HEK293 (cell line): ENCODE measurements around the gene FBXO21.

ENCODE experiments used
- CTCF ChIA-PET: fragments of 350-600 bp; formaldehyde crosslinking; extraction: SDS; loops from one replicate; lab custom pipeline; 2021; ENCODE audit warnings: antibody characterized with exemption; lab: Yijun Ruan, JAX
- POLR2A ChIA-PET: fragments of 300-600 bp; formaldehyde crosslinking; extraction: SDS; loops from one replicate; lab custom pipeline; 2020; ENCODE audit warnings: antibody characterized with exemption, inconsistent platforms; lab: Yijun Ruan, JAX
- H3K27ac ChIP-seq: fragments of 200-500 bp; sonication (Bioruptor generic); 2 replicates; pipeline ENCODE4 v1.5.1; 2014; ENCODE audit warnings: low read depth, low read length, control low read depth, inconsistent platforms; ENCODE audit errors: extremely low read depth
- H3K36me3 ChIP-seq, 2 experiments: fragments of 200-500 bp in 1 of 2; sonication (Bioruptor generic) in 1 of 2; 1 replicate in 1 of 2; 2 replicates in 1 of 2; pipeline ENCODE4 v1.5.1; 2014 to 2017; ENCODE audit warnings: inconsistent platforms in 2 of 2, low read length in 2 of 2; ENCODE audit not compliant: control insufficient read depth in 2 of 2, insufficient read depth in 1 of 2
- H3K4me1 ChIP-seq: fragments of 200-500 bp; sonication (Bioruptor generic); 2 replicates; pipeline ENCODE4 v1.5.1; 2014; ENCODE audit warnings: mild to moderate bottlenecking, low read length, inconsistent platforms; ENCODE audit not compliant: control insufficient read depth, insufficient read depth
- H3K4me3 ChIP-seq: 2 replicates; pipeline ENCODE4 v1.5.1; 2011; ENCODE audit warnings: low read depth, mild to moderate bottlenecking, control low read depth, low read length, moderate library complexity
- H3K9me3 ChIP-seq: fragments of 200-500 bp; sonication (Bioruptor generic); 2 replicates; pipeline ENCODE4 v1.5.1; 2014; ENCODE audit warnings: low read depth, low read length, inconsistent platforms; ENCODE audit not compliant: control insufficient read depth, insufficient read depth
- GLI2 ChIP-seq: fragments of 450-650 bp; formaldehyde crosslinking; IDR thresholded peaks from 2 replicates; pipeline ENCODE4; 2017; ENCODE audit warnings: missing biosample characterization, missing genetic modification characterization, low read depth, borderline replicate concordance
- GLIS2 ChIP-seq: fragments of 450-650 bp; formaldehyde crosslinking; IDR thresholded peaks from 2 replicates; pipeline ENCODE4 v1.5.1; 2016; ENCODE audit warnings: missing biosample characterization, missing genetic modification characterization
- IKZF3 ChIP-seq: fragments of 450-650 bp; IDR thresholded peaks from 2 replicates; pipeline ENCODE4 v1.5.0; 2018; ENCODE audit warnings: missing biosample characterization, mild to moderate bottlenecking, missing genetic modification characterization, moderate library complexity
- RBAK ChIP-seq: fragments of 450-650 bp; formaldehyde crosslinking; IDR thresholded peaks from 2 replicates; pipeline ENCODE4 v1.5.1; 2016; ENCODE audit warnings: missing biosample characterization, missing genetic modification characterization
- TSHZ1 ChIP-seq: fragments of 450-650 bp; formaldehyde crosslinking; IDR thresholded peaks from 2 replicates; pipeline ENCODE4 v1.5.1; 2016; ENCODE audit warnings: missing biosample characterization, missing genetic modification characterization, borderline replicate concordance
- ZBTB1 ChIP-seq: fragments of 450-650 bp; formaldehyde crosslinking; IDR thresholded peaks from 2 replicates; pipeline ENCODE4 v1.5.1; 2016; ENCODE audit warnings: missing biosample characterization, missing genetic modification characterization
- ZNF10 ChIP-seq: fragments of 450-650 bp; formaldehyde crosslinking; IDR thresholded peaks from 2 replicates; pipeline ENCODE4 v1.5.1; 2017; ENCODE audit warnings: missing biosample characterization, missing genetic modification characterization
- ZNF214 ChIP-seq: fragments of 450-650 bp; formaldehyde crosslinking; IDR thresholded peaks from 2 replicates; pipeline ENCODE4 v1.5.1; 2017; ENCODE audit warnings: missing biosample characterization, mild to moderate bottlenecking, missing genetic modification characterization, borderline replicate concordance
- ZNF23 ChIP-seq: fragments of 450-650 bp; formaldehyde crosslinking; IDR thresholded peaks from 2 replicates; pipeline ENCODE4 v1.5.1; 2016; ENCODE audit warnings: missing biosample characterization, missing genetic modification characterization, borderline replicate concordance
- ZNF280D ChIP-seq: fragments of 450-650 bp; formaldehyde crosslinking; IDR thresholded peaks from 2 replicates; pipeline ENCODE4 v1.5.1; 2016; ENCODE audit warnings: missing biosample characterization, missing genetic modification characterization
- ZNF335 ChIP-seq: fragments of 450-650 bp; formaldehyde crosslinking; conservative IDR thresholded peaks from 2 replicates; pipeline ENCODE4 v1.5.1; 2016; ENCODE audit warnings: missing biosample characterization, missing genetic modification characterization
- ZNF48 ChIP-seq: fragments of 450-650 bp; formaldehyde crosslinking; IDR thresholded peaks from 2 replicates; pipeline ENCODE4 v1.5.1; 2016; ENCODE audit warnings: missing biosample characterization, missing genetic modification characterization
- ZNF488 ChIP-seq: fragments of 450-650 bp; formaldehyde crosslinking; IDR thresholded peaks from 2 replicates; pipeline ENCODE4 v1.5.1; 2016; ENCODE audit warnings: missing biosample characterization, missing genetic modification characterization
- ZNF513 ChIP-seq: fragments of 450-650 bp; IDR thresholded peaks from 2 replicates; pipeline ENCODE4 v1.5.1; 2018; ENCODE audit warnings: missing biosample characterization, missing genetic modification characterization
- ZSCAN16 ChIP-seq: fragments of 450-650 bp; formaldehyde crosslinking; IDR thresholded peaks from 2 replicates; pipeline ENCODE4 v1.5.1; 2016; ENCODE audit warnings: missing biosample characterization, missing genetic modification characterization

FBXO21 gene

GRCh38 chr12:117151403-117152031 lies 38.8 kb downstream of the FBXO21 start (continued):
- TF ChIP-seq ZNF280D (tag by site-specific recombination) (no peak), ZNF335 (tag by site-specific recombination) (no peak), ZSCAN16 (tag by site-specific recombination) (no peak), ZNF214 (tag by site-specific recombination) (no peak), ZNF10 (tag by site-specific recombination) (no peak), ZNF23 (tag by site-specific recombination) (no peak), GLIS2 (tag by site-specific recombination) (no peak), RBAK (tag by site-specific recombination) (no peak), TSHZ1 (tag by site-specific recombination) (no peak), GLI2 (tag by site-specific recombination) (no peak)

- H3K4me1 ChIP-seq, result no peaks in the 10 kb centered on the region
- H3K4me3 ChIP-seq, result no peak overlapping the region
- H3K36me3 ChIP-seq, result peaks cover 21 to 71% of the 10 kb centered on the region in 2 experiments
- H3K9me3 ChIP-seq, result no peaks in the 10 kb centered on the region
- ChIA-PET CTCF (interaction anchor here (1.5 to 2.7 kb wide), 3 partner anchors 16 to 30 kb away, joined by 4 to 10 read pairs (median 4); no protein-coding TSS in a partner anchor), POLR2A (no interaction called here)
- TF ChIP-seq IKZF3 (tag by site-specific recombination) (no peak), ZNF488 (no peak), ZBTB1 (tag by site-specific recombination) (no peak), ZNF513 (no peak), ZNF48 (tag by site-specific recombination) (no peak)
- H3K27ac ChIP-seq, result no peak overlapping the region
Observed at GRCh38 chr12:117149431-117149830, 40.8 kb downstream of the FBXO21 start.
